Measurements from ENCODE around the gene NPLOC4. TPM values are rescaled to one million over a fixed set of nuclear protein-coding genes. Genes with fewer than 3 reads are reported as not detected.
A peak's percentile ranks its signal among the peaks of the same experiment; 100 is the strongest.

NPLOC4 gene
- total RNA-seq, 4 donors from 2014 or later = 14.6 to 86.3 (median 30.9) TPM

GRCh38 chr17:81608082-81608481 lies 28.8 kb downstream of the NPLOC4 start:
- no peaks in the 10 kb centered on the region for H3K36me3 ChIP-seq
- no peaks in the 10 kb centered on the region for H3K4me1 ChIP-seq
- H3K27me3 ChIP-seq = no peaks in the 10 kb centered on the region
- intact Hi-C loops (cut with DNase I; ENCODE audit: low total_unique reads) = no loop called here
- TF ChIP-seq, protein P1, sequence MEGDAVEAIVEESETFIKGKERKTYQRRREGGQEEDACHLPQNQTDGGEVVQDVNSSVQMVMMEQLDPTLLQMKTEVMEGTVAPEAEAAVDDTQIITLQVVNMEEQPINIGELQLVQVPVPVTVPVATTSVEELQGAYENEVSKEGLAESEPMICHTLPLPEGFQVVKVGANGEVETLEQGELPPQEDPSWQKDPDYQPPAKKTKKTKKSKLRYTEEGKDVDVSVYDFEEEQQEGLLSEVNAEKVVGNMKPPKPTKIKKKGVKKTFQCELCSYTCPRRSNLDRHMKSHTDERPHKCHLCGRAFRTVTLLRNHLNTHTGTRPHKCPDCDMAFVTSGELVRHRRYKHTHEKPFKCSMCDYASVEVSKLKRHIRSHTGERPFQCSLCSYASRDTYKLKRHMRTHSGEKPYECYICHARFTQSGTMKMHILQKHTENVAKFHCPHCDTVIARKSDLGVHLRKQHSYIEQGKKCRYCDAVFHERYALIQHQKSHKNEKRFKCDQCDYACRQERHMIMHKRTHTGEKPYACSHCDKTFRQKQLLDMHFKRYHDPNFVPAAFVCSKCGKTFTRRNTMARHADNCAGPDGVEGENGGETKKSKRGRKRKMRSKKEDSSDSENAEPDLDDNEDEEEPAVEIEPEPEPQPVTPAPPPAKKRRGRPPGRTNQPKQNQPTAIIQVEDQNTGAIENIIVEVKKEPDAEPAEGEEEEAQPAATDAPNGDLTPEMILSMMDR (IDR thresholded peaks at IDR 0.05) = no peak
- no peak for TF ChIP-seq POLR2A (IDR thresholded peaks at IDR 0.05)
- no peak overlapping the region for H3K27ac ChIP-seq
- DNase-seq = no peak
- no peak overlapping the region for H3K4me3 ChIP-seq
- no peaks in the 10 kb centered on the region for H3K9me3 ChIP-seq

- TF ChIP-seq, protein P1 (IDR thresholded peaks at IDR 0.05) = no peak
- no peak for TF ChIP-seq POLR2A (IDR thresholded peaks at IDR 0.05)
- no peaks in the 10 kb centered on the region for H3K4me1 ChIP-seq
- DNase-seq = no peak
- H3K36me3 ChIP-seq = no peaks in the 10 kb centered on the region
- H3K4me3 ChIP-seq = no peak overlapping the region
- intact Hi-C loops (cut with DNase I; ENCODE audit: low total_unique reads) = no loop called here
- H3K27me3 ChIP-seq = no peaks in the 10 kb centered on the region
- no peaks in the 10 kb centered on the region for H3K9me3 ChIP-seq
- no peak overlapping the region for H3K27ac ChIP-seq
Observed at GRCh38 chr17:81607431-81607830, 29.5 kb downstream of the NPLOC4 start.

GRCh38 chr17:81603846-81604610 lies 32.9 kb downstream of the NPLOC4 start:
- Histone ChIP-seq H3K9me3 (no peaks in the 10 kb centered on the region), H3K27ac (no peak overlapping the region), H3K36me3 (no peaks in the 10 kb centered on the region), H3K4me3 (no peak overlapping the region), H3K27me3 (no peaks in the 10 kb centered on the region), H3K4me1 (peaks cover 0 to 3% of the 10 kb centered on the region in 2 donors)
- intact Hi-C loops (cut with DNase I; ENCODE audit: low total_unique reads) = no loop called here
- TF ChIP-seq, protein P1 (IDR thresholded peaks at IDR 0.05) = no peak
- no peak for TF ChIP-seq POLR2A (IDR thresholded peaks at IDR 0.05)
- no peak for DNase-seq

DNA sequence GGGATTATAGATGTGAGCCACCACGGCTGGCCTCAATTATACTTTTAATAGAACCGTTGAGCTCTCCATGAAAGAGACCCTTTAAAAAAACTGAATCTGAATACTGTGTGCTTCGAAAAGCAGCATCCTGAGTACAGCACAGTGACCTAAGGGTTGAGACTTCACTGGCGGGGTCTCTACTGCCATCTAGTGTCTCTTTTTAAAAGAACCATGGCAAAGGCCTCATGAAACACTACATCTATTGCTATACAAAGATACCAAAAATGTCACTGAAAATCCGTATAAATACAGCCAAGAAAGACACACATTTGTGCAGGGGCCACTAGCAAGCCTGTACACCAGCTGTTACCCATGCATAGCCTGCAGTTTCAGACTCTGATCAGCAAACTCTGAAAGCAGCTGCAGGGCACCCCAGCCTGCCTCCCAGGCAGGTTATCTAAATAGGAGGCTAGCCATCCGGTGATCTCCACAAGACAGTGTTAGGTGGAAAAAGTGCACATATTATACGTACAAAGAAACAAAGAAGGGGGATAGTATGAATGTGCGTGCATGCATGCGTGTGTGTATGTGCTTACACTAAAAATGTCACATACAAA lies 35.3 kb downstream of the NPLOC4 start:
- Histone ChIP-seq H3K36me3 (no peaks in the 10 kb centered on the region), H3K9me3 (no peaks in the 10 kb centered on the region), H3K4me3 (no peak overlapping the region), H3K4me1 (peaks cover 0 to 3% of the 10 kb centered on the region in 2 donors), H3K27ac (no peak overlapping the region), H3K27me3 (no peaks in the 10 kb centered on the region)
- TF ChIP-seq, protein P1 (IDR thresholded peaks at IDR 0.05) = peak; percentile 73 to 85 (median 82)
- no peak for TF ChIP-seq POLR2A (IDR thresholded peaks at IDR 0.05)
- peak in 1 of 2 donors; percentile 40 for DNase-seq
- intact Hi-C loops (cut with DNase I; ENCODE audit: low total_unique reads) = no loop called here

All from uterus (tissue), 4 donors.